HuH-7 (cell line): ENCODE results near the gene CHRND.
A peak's percentile ranks its signal among the peaks of the same experiment; 100 is the strongest.
"Not testable (repeated sequence)": the region's sequence is repeated elsewhere in the genome, so short reads cannot be mapped to it uniquely, and the experiment has no call there.

Experiments
- DNase-seq: peaks from one replicate; pipeline ENCODE4 v3.0.0; 2011; ENCODE audit warnings: low spot score

Gene CHRND

DNA sequence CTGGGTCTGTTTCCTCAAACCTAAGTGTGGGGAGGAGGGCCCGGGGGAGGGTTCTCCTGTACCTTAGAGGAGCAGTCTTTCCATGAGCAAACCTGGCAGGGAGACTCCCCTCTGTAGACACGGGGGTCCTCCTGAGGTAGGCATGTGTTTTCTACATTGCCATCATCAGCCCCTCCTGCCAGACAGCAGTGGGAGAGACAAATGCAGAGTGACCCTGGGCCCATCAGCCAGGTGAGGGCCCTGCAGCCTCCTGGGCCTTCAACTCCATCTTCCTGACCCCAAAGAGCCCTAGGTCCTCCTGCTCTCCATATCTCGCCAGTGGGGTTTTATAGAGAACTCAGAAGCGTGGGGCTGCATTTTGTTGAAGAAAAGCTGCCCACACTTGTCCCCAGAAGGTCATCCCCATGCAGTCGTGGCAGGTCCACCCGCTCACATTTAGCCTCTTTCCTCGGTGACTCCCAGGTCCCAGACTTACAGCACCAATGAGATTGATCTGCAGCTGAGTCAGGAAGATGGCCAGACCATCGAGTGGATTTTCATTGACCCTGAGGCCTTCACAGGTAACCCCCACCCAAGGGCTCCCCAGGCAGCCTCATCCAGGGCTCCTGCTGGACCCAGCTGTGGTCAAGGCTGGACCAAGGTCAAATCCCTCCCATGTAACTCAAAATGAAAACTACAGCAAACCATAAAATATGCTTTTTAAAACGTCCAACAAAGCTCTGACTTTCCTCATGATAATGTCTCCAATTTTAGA lies 16.2 kb downstream of the CHRND start:
- DNase-seq, result no peak

- no peak for DNase-seq
Observed at GRCh38 chr2:232542715-232543467, 16.9 kb downstream of the CHRND start.

DNA sequence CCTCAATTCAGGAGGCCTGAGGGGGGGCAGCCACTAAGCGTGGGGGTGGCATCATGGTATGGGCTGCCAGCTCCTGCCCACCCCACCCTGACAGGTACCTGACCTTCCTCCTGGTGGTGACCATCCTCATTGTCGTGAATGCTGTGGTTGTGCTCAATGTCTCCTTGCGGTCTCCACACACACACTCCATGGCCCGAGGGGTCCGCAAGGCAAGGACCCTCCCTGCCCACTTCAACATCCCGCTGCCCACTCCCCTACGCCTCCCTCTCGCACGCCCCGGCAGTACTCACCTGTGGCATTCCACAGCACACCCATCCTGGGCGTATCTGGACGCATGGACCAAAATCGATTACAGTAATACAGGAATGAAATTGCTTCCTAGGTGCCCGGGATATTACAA lies 17.5 kb downstream of the CHRND start:
- DNase-seq, result no peak

DNA sequence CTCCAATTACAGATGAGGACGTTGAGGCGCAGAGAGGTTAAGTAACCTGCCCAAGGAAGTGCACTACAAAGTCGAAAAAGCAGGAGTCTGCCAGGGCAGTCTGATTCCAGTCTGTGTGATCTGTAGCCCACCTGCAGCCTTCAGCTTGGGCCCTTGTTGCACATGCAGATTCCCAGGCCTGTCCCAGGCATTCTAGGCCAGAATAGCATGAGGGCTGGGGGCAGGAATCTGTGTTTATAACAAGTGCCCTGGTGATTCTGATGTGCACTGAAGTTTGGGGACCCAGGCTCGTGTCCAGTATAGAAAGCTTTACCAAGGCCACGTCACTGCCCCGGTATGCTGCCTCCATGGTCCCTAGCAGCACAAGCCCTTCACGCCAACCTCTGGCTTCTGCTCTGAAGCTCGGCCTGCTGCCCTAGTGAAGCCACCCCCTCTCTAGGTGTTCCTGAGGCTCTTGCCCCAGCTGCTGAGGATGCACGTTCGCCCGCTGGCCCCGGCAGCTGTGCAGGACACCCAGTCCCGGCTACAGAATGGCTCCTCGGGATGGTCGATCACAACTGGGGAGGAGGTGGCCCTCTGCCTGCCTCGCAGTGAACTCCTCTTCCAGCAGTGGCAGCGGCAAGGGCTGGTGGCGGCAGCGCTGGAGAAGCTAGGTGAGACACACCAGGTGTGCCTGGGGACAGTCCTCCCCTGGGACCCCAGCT lies 18.1 kb downstream of the CHRND start:
- DNase-seq, result no peak

DNA sequence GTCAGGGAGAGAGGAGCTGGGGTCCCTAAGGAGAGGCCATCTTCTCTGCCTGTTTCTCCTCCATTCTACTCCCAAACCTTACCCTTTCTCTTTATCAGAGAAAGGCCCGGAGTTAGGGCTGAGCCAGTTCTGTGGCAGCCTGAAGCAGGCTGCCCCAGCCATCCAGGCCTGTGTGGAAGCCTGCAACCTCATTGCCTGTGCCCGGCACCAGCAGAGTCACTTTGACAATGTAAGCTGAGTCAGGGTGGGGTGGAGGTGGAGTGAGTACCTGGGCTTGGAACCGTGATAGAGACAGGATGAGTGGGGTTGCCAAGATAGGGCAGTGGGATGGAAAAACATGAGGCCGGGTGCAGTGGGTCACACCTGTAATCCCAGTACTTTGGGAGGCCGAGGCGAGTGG lies 18.7 kb downstream of the CHRND start:
- no peak for DNase-seq

DNA sequence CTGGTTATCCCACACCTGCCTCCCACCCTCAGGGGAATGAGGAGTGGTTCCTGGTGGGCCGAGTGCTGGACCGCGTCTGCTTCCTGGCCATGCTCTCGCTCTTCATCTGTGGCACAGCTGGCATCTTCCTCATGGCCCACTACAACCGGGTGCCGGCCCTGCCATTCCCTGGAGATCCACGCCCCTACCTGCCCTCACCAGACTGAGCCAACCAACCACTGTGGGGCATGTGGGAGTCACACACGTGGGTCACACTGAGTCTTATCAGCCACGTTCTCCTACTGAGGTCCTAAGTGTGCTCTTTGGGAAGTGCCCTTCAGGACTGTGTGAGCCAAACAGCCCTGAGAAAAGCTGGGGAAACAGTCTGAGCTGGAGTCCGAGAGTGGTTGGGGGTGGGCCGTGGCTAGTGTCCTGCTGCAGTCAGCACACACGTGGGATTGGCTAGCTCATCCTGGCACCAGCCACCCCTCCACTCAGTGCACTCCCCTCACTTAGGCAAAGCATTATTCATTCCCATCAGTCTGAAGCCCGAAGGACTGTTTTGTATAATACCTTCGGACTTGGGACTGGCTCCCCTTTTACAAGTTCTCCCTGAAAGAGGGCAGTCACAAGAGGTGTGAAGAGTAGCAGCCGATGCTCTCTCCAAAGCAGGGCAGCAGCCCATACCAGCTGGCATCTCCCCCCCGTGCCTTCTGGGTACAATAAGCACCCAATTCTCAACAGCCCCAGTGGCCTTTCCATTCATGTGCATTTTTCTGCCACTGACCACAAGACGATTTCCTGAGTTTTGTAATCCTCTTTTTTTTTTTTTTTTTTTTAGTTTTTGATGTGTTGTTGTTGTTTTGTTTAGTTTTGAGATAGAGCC lies 19.8 kb downstream of the CHRND start:
- DNase-seq, result no peak

DNA sequence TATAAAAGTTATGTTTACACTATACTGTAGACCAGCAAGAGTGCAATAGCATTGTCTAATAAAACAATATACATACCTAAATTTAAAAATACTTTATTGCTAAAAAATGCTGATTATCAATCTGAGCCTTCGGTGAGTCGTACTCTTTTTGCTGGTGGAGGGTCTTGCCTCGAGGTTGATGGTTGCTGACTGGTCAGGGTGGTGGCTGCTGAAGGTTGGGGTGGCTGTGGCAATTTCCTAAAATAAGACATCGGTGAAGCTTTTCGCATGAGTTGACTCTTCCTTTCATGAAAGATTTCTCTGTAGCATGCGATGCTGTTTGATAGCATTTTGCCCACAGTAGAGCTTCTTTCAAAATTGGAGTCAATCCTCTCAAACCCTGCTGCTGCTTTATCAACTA lies 22.0 kb downstream of the CHRND start:
- DNase-seq, result no peak

DNA sequence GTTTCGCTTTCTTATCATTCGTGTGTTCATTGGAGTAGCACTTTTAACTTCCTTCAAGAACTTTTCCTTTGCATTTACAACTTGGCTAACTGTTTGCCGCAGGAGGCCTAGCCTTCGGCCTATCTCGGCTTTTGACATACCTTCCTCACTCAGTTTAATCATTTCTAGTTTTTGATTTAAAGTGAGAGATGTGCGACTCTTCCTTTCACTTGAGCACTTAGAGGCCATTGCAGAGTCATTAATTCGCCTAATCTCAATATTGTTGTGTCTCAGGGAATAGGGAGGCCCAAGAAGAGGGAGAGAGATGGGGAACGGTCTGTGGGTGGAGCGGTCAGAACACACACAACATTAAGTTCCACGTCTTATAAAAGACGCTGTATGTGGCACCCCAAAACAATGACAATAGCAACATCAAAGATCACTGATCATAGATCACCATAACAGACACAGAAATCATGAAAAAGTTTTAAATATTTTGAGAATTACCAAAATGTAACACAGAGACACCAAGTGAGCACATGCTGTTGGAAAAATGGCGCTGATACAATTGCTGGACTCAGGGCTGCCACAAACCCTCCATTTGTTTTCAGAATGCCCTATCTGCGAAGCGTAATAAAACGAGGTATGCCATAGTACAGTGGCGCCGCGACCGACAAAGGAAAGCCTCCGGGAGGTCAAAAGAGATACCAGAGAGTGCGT lies 23.8 kb downstream of the CHRND start:
- DNase-seq, result no peak

DNA sequence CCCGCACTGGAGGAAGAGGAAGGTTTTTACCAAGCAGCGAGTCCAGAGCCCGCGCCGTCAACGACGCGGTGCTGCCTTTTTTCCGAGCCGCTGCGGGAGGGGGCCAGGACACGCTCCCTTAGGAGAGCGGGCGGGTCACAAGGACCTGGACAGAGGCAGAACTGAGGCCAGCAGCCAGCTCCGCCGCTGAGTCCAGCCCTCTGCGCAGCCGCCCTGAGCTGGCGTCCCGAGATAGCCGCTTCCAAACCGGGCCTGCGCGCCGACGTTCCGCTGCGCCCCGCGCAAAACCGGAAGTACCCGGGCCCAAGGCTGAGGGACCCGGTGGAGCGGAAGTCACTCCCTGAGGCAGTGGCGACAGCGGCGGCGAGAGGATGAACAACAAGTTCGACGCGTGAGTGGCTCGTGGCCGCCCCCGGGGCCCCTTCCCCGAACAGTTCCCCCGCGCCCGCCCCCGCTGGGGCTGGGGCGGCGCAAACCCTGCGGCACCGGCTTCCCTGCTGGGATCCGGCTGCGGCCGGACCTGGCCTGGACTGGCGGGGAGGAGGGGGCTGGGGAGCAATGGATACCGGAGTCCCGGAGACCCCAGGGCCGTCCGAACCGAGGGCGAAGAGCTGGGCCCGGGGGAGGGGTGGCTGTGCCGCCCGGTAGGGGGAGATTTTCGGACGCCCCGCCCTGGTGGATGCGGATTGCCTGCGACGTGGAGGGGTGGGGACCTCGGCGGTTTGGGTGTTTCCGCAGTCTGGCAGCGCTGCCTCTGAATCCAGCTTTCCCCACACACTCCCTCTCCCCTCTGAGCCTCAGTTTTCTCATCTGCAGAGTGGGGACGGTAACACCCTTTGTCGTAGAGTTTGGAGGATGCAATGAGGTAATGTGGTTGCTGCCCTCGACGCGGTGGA lies 24.6 kb downstream of the CHRND start, which contains the start of the genes EIF4E2 and TIGD1:
Gene EIF4E2, plus strand, starts transcription at position 336 of the 896 bp plus-strand sequence. Its CDS starts 36 bp downstream, at position 372.
Gene TIGD1, minus strand, starts transcription at position 204 of the 896 bp plus-strand sequence. CDS start 675 bp downstream, outside the sequence.
- DNase-seq, result peak; percentile 97

GRCh38 chr2:232551250-232551638 lies 25.3 kb downstream of the CHRND start:
- DNase-seq, result no peak

DNA sequence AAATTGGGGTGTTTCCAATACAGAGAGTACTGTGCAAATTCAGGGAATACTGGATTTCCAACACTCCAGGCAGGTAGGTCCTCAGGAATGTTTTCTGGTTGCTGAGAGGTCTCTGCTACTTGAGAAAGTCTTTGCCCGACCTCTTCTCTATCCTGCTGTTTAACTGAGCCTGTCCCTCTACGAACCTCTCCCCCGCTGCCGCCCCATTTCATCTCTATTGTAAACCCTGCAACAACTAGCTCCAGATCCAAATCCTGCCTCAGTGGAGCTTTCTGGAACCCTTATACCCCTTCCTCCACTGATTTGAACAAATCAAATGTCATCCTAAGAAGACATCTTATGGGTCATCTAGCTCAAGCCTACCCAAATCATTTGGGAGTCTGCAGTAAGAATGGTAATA lies 25.8 kb downstream of the CHRND start:
- DNase-seq, result no peak

GRCh38 chr2:232556426-232556825 lies 30.5 kb downstream of the CHRND start:
- no peak for DNase-seq

GRCh38 chr2:232562515-232563151 lies 36.7 kb downstream of the CHRND start:
- DNase-seq, result no peak

GRCh38 chr2:232563580-232563979 lies 37.6 kb downstream of the CHRND start:
- no peak for DNase-seq

- no peak for DNase-seq
Observed at GRCh38 chr2:232567721-232568120, 41.8 kb downstream of the CHRND start.

DNA sequence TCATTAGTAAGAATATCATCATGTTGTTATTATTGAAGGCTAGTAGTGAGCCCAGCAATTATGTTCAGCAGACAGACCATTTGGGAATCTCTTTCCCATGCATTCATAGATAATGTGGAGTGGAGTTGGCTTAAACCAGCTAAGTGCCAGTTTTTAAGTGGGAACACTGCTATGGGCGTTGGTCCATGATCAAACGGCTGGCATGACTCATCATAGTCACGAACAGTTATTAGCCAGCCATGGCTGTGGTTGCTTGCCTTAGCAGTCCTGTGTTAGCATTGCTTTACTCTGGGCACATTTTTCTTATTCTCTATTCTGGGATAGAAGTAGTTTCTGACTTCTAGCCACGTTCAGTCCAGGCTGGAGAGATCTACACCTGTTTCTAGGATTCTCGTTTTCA lies 42.2 kb downstream of the CHRND start:
- DNase-seq, result no peak

- DNase-seq, result no peak
Observed at GRCh38 chr2:232569541-232569940, 43.6 kb downstream of the CHRND start.

- DNase-seq, result not testable (repeated sequence)
Observed at GRCh38 chr2:232570481-232570880, 44.5 kb downstream of the CHRND start.

DNA sequence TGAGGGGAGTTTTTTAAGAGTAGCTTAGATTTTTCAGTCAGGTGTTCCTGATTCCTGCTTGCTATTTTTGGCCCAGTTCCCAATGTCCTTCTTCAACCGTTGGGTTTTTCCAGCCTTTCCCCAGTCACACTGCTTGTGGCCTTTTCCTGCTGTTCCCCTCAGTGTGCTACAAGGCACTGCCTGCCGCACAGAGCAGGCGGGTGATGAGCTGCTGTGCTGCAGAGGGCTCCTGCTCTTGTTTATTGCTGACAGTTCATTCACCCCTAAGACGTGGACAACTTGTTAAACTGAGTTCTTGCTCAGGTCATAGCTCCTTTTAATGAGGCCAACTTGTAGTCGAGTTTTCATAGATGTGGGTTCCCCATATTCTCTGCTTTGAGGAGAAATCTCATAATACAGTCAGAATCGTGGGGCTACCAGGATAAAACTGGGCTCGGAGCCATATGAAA lies 45.1 kb downstream of the CHRND start:
- no peak for DNase-seq
